WTC11 (cell line): ENCODE data around the gene PPP1CA. TPM values are rescaled to one million over a fixed set of nuclear protein-coding genes. Genes with fewer than 3 reads are reported as not detected.

Source experiments
- CREB1 ChIP-seq: sonication (generic); formaldehyde crosslinking; IDR thresholded peaks from 2 replicates; pipeline ENCODE4 v1.8.0; 2023; ENCODE audit warnings: mild to moderate bottlenecking, missing genetic modification reagents
- CREM ChIP-seq: sonication (generic); formaldehyde crosslinking; IDR thresholded peaks from 2 replicates; pipeline ENCODE4 v1.8.1; 2022; ENCODE audit warnings: mild to moderate bottlenecking, missing genetic modification reagents, moderate library complexity
- GTF2I ChIP-seq: fragments of 250-450 bp; sonication (Bioruptor Pico); conservative IDR thresholded peaks from 2 replicates; pipeline ENCODE4 v1.4.0; 2021; ENCODE audit warnings: mild to moderate bottlenecking
- HMGA2 ChIP-seq: fragments of 250-450 bp; sonication (Bioruptor Pico); IDR thresholded peaks from 2 replicates; pipeline ENCODE4 v1.4.0; 2021; ENCODE audit warnings: mild to moderate bottlenecking, moderate library complexity
- IRF2 ChIP-seq: sonication (generic); formaldehyde crosslinking; IDR thresholded peaks from 2 replicates; pipeline ENCODE4 v1.8.0; 2022; ENCODE audit warnings: low read depth, missing genetic modification reagents, borderline replicate concordance
- JUN ChIP-seq: sonication (generic); formaldehyde crosslinking; IDR thresholded peaks from 2 replicates; pipeline ENCODE4 v1.8.0; 2023; ENCODE audit warnings: mild to moderate bottlenecking, missing genetic modification reagents
- MYBL2 ChIP-seq: sonication (generic); formaldehyde crosslinking; IDR thresholded peaks from 2 replicates; pipeline ENCODE4 v1.8.1; 2023; ENCODE audit warnings: mild to moderate bottlenecking, moderate library complexity, missing genetic modification reagents
- NFYB ChIP-seq: sonication (generic); formaldehyde crosslinking; conservative IDR thresholded peaks from 2 replicates; pipeline ENCODE4 v1.8.0; 2022; ENCODE audit warnings: low read depth, missing genetic modification reagents
- PRRX2 ChIP-seq: fragments of 250-450 bp; sonication (Bioruptor Pico); IDR thresholded peaks from 2 replicates; pipeline ENCODE4 v1.8.0; 2021; ENCODE audit warnings: mild to moderate bottlenecking
- SMAD4 ChIP-seq: sonication (generic); formaldehyde crosslinking; IDR thresholded peaks from 2 replicates; pipeline ENCODE4 v1.8.0; 2022; ENCODE audit warnings: mild to moderate bottlenecking, missing genetic modification reagents
- TCF7 ChIP-seq: sonication (generic); formaldehyde crosslinking; IDR thresholded peaks from 2 replicates; pipeline ENCODE4 v1.8.0; 2022; ENCODE audit warnings: mild to moderate bottlenecking, low read depth, missing genetic modification reagents, moderate library complexity
- TEAD1 ChIP-seq: sonication (generic); formaldehyde crosslinking; IDR thresholded peaks from 2 replicates; pipeline ENCODE4 v1.8.0; 2022; ENCODE audit warnings: mild to moderate bottlenecking, missing genetic modification reagents
- TEAD4 ChIP-seq: sonication (generic); formaldehyde crosslinking; IDR thresholded peaks from 2 replicates; pipeline ENCODE4 v1.8.0; 2022; ENCODE audit warnings: mild to moderate bottlenecking, missing genetic modification reagents
- ZNF138 ChIP-seq: sonication (generic); formaldehyde crosslinking; conservative IDR thresholded peaks from 2 replicates; pipeline ENCODE4 v1.8.1; 2022; ENCODE audit warnings: mild to moderate bottlenecking, moderate library complexity, missing genetic modification reagents
- ZNF263 ChIP-seq: sonication (generic); formaldehyde crosslinking; IDR thresholded peaks from 2 replicates; pipeline ENCODE4 v1.8.1; 2022; ENCODE audit warnings: low read depth, mild to moderate bottlenecking, moderate library complexity, missing genetic modification reagents
- ZNF423 ChIP-seq: fragments of 250-450 bp; sonication (Bioruptor Pico); IDR thresholded peaks from 2 replicates; pipeline ENCODE4 v2.1.2; 2022; ENCODE audit warnings: mild to moderate bottlenecking, moderate library complexity
- total RNA-seq: library from RNA; stranded (reverse); gene quantifications from 3 replicates; pipeline ENCODE4 v1.2.3, GENCODE V29; 2021
- TF ChIP-seq, protein P1 (sequence below): sonication (generic); formaldehyde crosslinking; IDR thresholded peaks from 2 replicates; pipeline ENCODE4 v1.8.0; 2023; ENCODE audit warnings: missing genetic modification reagents
- TF ChIP-seq, protein P2 (sequence below): sonication (generic); formaldehyde crosslinking; IDR thresholded peaks from 2 replicates; pipeline ENCODE4 v1.8.1; 2023; ENCODE audit warnings: mild to moderate bottlenecking, missing genetic modification reagents, moderate library complexity
- TF ChIP-seq, protein P3 (sequence below): fragments of 250-450 bp; sonication (Bioruptor Pico); IDR thresholded peaks from 2 replicates; pipeline ENCODE4 v2.1.2; 2022; ENCODE audit warnings: mild to moderate bottlenecking, moderate library complexity
- TF ChIP-seq, protein P4 (sequence below): sonication (generic); formaldehyde crosslinking; IDR thresholded peaks from 2 replicates; pipeline ENCODE4 v1.8.0; 2022; ENCODE audit warnings: mild to moderate bottlenecking, missing genetic modification reagents
- TF ChIP-seq, protein P5 (sequence below): sonication (generic); formaldehyde crosslinking; IDR thresholded peaks from 2 replicates; pipeline ENCODE4 v1.8.0; 2023; ENCODE audit warnings: mild to moderate bottlenecking, missing genetic modification reagents
- TF ChIP-seq, protein P6 (sequence below): sonication (generic); formaldehyde crosslinking; IDR thresholded peaks from 2 replicates; pipeline ENCODE4 v1.8.0; 2023; ENCODE audit warnings: missing genetic modification reagents, mild to moderate bottlenecking, borderline replicate concordance

Gene PPP1CA
- total RNA-seq, 1 experiment from 2014 or later = 220 TPM

DNA sequence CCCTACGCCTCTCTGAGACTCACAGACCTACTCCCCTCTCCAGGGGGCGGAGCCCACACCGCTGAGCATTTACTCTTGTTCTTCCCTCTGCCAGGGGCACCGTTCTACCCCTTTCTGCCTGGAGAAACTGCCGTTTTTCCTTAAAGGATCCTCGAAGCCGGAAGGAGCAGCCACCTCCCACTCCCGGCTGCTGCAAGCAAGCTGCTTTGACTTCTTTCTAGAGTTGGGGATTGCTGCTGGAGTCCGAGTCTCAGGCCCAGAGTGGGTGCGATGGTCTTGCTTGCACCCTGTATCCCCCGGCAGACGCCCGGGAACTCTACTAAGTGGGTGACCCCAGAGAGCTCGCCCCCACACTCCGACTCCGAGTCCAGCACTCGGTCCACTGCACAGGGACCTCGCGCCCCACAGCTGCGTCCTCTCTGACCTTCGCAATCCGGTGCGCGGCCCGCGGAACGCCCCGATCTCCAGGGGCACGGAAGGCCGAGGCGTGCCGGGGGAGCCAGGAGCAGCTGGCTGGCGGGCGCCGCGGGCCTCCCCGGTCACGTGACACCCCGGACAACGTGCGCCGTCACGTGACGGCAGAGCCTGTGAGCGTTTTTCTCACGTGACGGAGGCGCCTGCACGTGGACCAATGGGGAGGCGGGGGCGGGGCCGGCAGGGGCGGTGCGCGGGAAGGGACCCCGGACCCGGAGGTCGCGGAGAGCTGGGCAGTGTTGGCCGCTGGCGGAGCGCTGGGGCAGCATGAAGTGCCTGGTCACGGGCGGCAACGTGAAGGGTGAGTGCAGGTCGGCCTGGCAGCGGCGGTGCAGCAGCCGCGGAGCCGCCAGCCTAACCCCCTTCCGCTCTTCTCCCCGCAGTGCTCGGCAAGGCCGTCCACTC, 10.1 kb downstream of the PPP1CA start, which contains the start of gene RAD9A (continued):
- TF ChIP-seq GTF2I (CRISPR knock-in tag) = no peak
- TF ChIP-seq, protein P1, sequence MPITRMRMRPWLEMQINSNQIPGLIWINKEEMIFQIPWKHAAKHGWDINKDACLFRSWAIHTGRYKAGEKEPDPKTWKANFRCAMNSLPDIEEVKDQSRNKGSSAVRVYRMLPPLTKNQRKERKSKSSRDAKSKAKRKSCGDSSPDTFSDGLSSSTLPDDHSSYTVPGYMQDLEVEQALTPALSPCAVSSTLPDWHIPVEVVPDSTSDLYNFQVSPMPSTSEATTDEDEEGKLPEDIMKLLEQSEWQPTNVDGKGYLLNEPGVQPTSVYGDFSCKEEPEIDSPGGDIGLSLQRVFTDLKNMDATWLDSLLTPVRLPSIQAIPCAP (CRISPR knock-in tag) = peak; percentile 88; the same call in 1 of the 2 replicates
- peak; percentile 49; the same call in 1 of the 2 replicates for TF ChIP-seq ZNF263 (CRISPR knock-in tag)
- TF ChIP-seq, protein P2, sequence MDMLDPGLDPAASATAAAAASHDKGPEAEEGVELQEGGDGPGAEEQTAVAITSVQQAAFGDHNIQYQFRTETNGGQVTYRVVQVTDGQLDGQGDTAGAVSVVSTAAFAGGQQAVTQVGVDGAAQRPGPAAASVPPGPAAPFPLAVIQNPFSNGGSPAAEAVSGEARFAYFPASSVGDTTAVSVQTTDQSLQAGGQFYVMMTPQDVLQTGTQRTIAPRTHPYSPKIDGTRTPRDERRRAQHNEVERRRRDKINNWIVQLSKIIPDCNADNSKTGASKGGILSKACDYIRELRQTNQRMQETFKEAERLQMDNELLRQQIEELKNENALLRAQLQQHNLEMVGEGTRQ (CRISPR knock-in tag) = peak; percentile 100
- TF ChIP-seq, protein P3, sequence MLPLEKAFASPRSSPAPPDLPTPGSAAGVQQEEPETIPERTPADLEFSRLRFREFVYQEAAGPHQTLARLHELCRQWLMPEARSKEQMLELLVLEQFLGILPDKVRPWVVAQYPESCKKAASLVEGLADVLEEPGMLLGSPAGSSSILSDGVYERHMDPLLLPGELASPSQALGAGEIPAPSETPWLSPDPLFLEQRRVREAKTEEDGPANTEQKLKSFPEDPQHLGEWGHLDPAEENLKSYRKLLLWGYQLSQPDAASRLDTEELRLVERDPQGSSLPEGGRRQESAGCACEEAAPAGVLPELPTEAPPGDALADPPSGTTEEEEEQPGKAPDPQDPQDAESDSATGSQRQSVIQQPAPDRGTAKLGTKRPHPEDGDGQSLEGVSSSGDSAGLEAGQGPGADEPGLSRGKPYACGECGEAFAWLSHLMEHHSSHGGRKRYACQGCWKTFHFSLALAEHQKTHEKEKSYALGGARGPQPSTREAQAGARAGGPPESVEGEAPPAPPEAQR (CRISPR knock-in tag) = no peak
- no peak for TF ChIP-seq PRRX2 (CRISPR knock-in tag)
- TF ChIP-seq, protein P4, sequence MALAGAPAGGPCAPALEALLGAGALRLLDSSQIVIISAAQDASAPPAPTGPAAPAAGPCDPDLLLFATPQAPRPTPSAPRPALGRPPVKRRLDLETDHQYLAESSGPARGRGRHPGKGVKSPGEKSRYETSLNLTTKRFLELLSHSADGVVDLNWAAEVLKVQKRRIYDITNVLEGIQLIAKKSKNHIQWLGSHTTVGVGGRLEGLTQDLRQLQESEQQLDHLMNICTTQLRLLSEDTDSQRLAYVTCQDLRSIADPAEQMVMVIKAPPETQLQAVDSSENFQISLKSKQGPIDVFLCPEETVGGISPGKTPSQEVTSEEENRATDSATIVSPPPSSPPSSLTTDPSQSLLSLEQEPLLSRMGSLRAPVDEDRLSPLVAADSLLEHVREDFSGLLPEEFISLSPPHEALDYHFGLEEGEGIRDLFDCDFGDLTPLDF (CRISPR knock-in tag) = peak; percentile 94
- TF ChIP-seq JUN (CRISPR knock-in tag) = peak; percentile 81
- 0 out of 2 replicates have a peak, but pooled peaks have one; percentile 53 for TF ChIP-seq SMAD4 (CRISPR knock-in tag)
- TF ChIP-seq, protein P5, sequence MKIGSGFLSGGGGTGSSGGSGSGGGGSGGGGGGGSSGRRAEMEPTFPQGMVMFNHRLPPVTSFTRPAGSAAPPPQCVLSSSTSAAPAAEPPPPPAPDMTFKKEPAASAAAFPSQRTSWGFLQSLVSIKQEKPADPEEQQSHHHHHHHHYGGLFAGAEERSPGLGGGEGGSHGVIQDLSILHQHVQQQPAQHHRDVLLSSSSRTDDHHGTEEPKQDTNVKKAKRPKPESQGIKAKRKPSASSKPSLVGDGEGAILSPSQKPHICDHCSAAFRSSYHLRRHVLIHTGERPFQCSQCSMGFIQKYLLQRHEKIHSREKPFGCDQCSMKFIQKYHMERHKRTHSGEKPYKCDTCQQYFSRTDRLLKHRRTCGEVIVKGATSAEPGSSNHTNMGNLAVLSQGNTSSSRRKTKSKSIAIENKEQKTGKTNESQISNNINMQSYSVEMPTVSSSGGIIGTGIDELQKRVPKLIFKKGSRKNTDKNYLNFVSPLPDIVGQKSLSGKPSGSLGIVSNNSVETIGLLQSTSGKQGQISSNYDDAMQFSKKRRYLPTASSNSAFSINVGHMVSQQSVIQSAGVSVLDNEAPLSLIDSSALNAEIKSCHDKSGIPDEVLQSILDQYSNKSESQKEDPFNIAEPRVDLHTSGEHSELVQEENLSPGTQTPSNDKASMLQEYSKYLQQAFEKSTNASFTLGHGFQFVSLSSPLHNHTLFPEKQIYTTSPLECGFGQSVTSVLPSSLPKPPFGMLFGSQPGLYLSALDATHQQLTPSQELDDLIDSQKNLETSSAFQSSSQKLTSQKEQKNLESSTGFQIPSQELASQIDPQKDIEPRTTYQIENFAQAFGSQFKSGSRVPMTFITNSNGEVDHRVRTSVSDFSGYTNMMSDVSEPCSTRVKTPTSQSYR = peak; percentile 91
- peak; percentile 66; the same call in 1 of the 2 replicates for TF ChIP-seq CREM (CRISPR knock-in tag)
- TF ChIP-seq ZNF138 (CRISPR knock-in tag) = 0 out of 2 replicates have a peak, but pooled peaks have one; percentile 84
- no peak for TF ChIP-seq HMGA2 (CRISPR knock-in tag)
- peak; percentile 96 for TF ChIP-seq MYBL2
- TF ChIP-seq TEAD4 = 0 out of 2 replicates have a peak, but pooled peaks have one; percentile 50
- TF ChIP-seq TCF7 (CRISPR knock-in tag) = 0 out of 2 replicates have a peak, but pooled peaks have one; percentile 39
- peak; percentile 89; the same call in 1 of the 2 replicates for TF ChIP-seq TEAD1 (CRISPR knock-in tag)
- TF ChIP-seq, protein P6, sequence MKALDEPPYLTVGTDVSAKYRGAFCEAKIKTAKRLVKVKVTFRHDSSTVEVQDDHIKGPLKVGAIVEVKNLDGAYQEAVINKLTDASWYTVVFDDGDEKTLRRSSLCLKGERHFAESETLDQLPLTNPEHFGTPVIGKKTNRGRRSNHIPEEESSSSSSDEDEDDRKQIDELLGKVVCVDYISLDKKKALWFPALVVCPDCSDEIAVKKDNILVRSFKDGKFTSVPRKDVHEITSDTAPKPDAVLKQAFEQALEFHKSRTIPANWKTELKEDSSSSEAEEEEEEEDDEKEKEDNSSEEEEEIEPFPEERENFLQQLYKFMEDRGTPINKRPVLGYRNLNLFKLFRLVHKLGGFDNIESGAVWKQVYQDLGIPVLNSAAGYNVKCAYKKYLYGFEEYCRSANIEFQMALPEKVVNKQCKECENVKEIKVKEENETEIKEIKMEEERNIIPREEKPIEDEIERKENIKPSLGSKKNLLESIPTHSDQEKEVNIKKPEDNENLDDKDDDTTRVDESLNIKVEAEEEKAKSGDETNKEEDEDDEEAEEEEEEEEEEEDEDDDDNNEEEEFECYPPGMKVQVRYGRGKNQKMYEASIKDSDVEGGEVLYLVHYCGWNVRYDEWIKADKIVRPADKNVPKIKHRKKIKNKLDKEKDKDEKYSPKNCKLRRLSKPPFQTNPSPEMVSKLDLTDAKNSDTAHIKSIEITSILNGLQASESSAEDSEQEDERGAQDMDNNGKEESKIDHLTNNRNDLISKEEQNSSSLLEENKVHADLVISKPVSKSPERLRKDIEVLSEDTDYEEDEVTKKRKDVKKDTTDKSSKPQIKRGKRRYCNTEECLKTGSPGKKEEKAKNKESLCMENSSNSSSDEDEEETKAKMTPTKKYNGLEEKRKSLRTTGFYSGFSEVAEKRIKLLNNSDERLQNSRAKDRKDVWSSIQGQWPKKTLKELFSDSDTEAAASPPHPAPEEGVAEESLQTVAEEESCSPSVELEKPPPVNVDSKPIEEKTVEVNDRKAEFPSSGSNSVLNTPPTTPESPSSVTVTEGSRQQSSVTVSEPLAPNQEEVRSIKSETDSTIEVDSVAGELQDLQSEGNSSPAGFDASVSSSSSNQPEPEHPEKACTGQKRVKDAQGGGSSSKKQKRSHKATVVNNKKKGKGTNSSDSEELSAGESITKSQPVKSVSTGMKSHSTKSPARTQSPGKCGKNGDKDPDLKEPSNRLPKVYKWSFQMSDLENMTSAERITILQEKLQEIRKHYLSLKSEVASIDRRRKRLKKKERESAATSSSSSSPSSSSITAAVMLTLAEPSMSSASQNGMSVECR (CRISPR knock-in tag) = peak; percentile 98
- no peak for TF ChIP-seq IRF2
- peak; percentile 91 for TF ChIP-seq NFYB (CRISPR knock-in tag)
- 0 out of 2 replicates have a peak, but pooled peaks have one; percentile 2 for TF ChIP-seq ZNF423 (CRISPR knock-in tag)
- TF ChIP-seq CREB1 (CRISPR knock-in tag) = peak; percentile 69; the same call in 1 of the 2 replicates
